ENCODE results near the gene BAIAP2.
A peak's percentile ranks its signal among the peaks of the same experiment; 100 is the strongest.
"Not testable (repeated sequence)": the region's sequence is repeated elsewhere in the genome, so short reads cannot be mapped to it uniquely, and the experiment has no call there.

BAIAP2 gene

GRCh38 chr17:81129711-81130367 lies 94.9 kb downstream of the BAIAP2 start:
- no peak for DNase-seq

DNA sequence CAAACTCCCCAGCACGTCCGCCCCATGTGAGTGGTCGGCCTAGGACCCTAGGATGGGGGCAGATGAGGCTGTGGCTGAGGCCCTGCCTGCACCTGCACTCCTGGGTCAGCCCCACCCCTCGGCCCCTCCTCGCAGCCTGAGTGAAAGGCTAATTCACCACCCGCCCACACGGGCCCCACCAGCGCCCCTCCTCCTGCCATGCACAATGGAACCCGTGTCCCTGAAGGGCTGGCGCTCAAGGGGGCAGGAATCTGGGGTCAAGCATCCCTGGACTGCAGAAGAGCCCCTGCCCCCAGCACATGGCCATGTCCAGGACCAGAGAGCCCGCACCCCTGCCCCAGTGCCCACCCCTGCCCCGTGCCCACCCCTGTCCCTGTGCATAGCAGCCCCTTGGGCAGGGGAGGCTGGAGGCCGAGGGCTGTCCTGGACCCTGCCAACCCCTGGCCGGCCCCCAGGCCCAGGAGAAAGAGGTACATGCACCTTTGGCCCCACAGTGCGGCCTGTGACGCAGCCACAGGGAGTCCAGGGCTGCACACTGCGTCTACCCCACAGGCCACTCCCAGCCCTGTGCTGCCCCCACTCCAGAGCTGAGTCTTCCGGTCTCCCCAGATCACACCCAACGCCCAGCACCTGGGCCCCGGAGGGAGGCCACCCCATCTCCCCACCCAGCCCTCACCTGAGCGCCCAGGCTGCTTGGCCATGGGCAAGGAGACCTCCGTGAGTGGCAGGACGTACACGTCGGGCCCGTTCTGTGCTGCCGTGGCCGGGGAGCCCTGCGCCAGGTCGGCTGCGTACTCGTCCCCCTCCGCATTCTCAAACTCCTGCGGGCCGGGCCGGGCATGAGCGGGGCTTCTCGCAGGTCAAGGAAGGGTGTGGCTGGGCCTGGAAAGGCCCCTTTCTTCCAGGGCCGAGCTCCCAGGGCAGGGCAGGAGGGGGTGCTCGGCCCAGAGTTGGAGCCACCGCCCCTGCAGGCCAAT lies 95.7 kb downstream of the BAIAP2 start:
- no peak for DNase-seq

- no peak for DNase-seq
These were observed 96.7 kb downstream of the BAIAP2 start for GRCh38 chr17:81131486-81132196.

DNA sequence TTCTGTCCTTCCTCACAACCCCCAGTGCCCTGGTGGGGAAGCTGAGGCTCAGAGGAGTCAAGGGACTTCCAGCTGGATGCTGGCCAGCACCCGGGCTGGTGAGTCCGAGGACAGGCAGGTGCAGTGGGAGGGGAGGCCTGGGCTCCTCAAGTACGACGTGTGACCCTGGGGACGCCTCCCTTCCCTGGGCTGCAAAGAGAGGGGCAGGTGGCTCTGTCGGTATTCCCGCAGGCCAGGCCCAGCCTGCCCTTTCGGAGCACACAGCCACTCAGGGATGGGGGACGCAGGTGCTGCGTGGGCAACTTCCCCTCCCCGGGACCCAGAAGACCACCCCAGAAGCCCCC lies 97.2 kb downstream of the BAIAP2 start:
- DNase-seq: no peak

- no peak for DNase-seq
These were observed 98.1 kb downstream of the BAIAP2 start for GRCh38 chr17:81132770-81133723.

DNA sequence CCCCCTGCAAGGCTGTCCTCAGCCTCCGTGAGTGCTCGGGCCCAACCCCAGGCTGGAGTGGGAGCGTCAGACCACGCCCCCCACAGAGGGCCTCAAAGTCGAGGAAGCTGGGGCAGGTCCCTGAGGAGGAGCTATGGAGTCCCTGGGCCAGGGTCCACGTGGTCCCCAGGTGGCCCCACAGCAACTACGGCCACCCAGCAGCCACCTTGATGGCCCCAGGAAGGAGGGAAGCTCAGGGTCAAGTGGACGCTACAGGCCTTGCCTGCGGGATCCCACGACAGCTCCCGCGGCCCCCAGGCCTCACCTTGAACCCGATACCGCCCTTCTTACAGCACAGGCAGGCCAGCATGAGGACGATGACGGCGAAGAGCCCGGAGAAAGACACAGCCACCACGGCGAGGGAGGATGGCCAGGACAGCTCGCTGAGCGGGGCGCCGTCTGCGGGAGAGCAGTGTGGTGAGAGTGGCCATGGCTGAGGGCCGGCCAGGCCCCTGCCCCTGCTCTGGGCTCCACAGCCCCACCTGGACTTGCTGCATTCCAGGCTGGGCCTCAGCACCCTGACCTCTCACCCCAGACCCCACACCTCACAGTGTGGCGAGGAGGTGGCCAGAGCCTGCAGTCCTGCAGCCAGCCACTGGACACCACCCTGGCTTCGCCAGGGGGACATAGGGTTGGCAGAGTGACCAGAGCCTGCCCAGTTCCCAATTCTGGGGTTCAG lies 99.3 kb downstream of the BAIAP2 start:
- no peak for DNase-seq

GRCh38 chr17:81135505-81136278 lies 100.7 kb downstream of the BAIAP2 start:
- DNase-seq: peak; percentile 52

GRCh38 chr17:81136366-81136765 lies 101.4 kb downstream of the BAIAP2 start:
- DNase-seq: no peak

GRCh38 chr17:81137248-81137647 lies 102.3 kb downstream of the BAIAP2 start:
- DNase-seq: no peak

DNA sequence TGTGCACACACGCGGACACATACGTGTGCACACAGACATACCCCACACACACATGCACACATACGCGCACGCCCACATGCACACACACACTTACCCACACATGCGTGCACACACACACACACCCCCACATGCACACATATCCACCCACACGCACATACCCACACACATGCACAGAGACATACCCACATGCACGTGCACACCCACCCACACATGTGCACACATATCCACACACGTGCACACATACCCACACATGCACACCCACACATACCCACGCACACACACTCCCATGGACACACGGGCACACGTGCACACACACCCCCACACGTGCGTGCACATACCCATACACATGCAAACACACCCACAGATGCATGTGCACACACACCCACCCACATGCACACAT lies 103.1 kb downstream of the BAIAP2 start:
- DNase-seq: no peak

GRCh38 chr17:81138500-81138899 lies 103.5 kb downstream of the BAIAP2 start:
- DNase-seq: no peak

DNA sequence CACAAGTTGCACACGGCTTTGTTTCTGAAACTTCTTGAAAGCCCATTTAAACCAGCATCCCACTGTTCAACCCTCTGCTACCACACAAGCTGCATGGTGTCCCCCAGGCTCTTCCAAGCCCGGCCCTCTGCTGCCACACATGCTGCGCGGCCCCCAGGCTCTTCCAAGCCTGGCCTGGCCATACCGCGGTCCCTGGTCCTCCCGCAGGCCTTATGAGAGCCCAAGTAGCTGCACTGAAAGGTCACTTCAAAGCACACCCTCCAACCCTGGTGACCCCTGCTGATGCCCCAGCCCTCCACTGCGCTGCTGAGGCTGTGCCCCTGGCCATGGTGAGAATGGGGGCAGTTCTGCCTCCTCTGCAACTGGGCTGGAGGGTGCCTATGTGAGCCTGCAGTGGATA lies 104.5 kb downstream of the BAIAP2 start:
- no peak for DNase-seq

DNA sequence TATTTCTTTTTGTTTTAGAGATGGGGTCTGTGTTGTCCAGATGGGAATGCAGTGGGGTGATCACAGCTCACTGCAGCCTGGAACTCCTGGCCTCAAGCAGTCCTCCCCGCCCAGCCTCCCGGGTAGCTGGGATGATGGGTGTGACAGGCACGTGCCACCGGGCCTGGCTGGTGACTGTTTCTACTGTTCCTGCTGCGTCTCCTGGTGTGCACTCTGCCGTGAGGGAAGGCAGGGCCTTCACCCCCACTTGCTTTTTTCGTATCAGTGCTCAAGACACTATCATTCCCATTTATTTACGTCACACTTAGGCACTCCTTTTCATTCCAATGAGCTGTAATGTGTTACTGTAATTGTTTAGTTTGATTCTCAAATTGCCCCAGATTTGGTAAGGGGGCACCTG lies 105.1 kb downstream of the BAIAP2 start:
- no peak for DNase-seq

DNA sequence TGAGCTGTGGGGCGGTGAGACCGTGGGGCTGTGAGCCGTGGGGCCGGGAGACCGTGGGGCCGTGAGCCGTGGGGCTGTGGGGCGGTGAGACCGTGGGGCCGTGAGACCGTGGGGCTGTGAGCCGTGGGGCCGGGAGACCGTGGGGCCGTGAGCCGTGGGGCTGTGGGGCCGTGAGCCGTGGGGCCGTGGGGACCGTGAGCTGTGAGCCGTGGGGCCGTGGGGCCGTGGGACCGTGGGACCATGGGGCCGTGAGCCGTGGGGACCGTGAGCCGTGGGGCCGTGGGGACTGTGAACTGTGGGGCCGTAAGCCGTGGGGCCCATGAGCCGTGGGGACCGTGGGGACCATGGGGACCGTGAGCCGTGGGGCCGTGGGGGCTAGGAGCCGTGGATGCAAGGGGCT lies 105.7 kb downstream of the BAIAP2 start:
- no peak for DNase-seq

GRCh38 chr17:81142301-81143199 lies 107.6 kb downstream of the BAIAP2 start:
- peak; percentile 74 for DNase-seq

DNA sequence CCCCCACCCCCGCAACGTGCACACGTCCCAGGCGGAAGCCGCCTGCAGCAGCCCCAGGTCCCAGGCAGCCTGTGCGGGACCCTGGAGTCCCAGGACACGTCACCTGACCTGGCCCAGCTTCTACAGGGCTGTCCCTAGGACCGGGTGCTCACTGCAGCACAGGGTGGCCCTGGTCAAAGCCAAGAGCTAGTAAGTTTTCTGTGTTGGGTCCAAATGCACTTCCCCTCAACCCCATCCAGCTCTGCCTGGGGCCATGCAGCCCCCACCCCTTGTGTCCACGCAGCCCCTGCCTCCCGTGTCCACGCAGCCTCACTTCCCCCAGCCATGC lies 108.2 kb downstream of the BAIAP2 start:
- no peak for DNase-seq

DNA sequence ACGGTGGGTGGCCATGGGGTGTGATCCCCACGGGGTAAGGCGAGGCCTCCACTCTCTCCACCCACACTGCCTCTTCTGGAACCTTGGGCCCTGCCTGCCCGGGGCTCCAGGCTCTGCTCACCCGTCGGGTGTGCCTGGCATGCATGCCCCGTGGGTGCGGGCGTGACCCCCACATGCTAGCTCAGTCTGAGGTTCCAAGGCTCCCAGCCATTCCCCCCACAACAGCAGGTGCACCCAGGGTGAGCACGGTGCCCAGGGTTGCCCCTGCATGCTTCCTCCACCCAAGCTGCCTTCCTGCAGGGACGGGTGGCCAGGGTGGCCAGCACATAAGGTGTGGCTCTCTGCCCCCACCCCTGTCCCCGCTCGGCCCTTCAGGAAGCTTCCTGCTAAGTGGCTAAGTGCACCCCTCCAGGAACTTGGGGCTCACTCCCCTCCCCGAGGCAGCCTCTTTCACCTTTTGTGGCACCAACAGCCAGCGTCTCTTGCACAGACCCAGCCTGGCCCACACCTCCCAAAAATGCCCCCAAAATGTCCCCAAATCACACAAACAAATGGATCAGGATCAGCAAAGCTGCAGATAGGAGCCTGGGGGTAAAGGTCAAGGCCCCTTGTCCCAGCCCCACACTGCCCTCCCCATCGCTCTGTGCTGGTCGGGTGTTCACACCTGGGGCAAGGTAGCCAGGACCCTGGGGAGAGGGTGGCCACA lies 108.9 kb downstream of the BAIAP2 start:
- DNase-seq: no peak

DNA sequence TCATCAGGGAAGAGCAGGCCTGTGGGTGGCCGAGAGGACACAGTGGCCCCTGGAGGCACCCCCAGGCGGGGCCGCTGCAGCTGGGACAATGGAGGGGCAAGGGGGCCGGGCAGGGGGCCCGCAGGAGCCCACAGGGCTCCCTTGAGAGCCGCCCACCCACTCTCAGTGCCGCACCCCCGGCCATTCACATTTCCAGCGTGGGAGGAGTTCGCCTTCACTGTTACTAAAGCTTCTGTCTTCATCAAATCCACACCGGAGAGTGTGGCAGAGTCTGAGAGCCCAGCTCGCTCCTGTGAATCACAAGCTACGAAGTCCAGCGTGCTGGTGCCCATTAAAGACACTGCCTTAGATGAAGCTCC lies 109.5 kb downstream of the BAIAP2 start:
- DNase-seq: no peak

- not testable (repeated sequence) for DNase-seq
These were observed 111.3 kb downstream of the BAIAP2 start for GRCh38 chr17:81146208-81146607.

Data from NCI-H2029 (cell line).